Trophoblast cell (in vitro differentiated cells and primary cell): Measurements from ENCODE around the gene SDR9C7.
"Not testable (repeated sequence)": the region's sequence is repeated elsewhere in the genome, so short reads cannot be mapped to it uniquely, and the experiment has no call there.

Experiments
- DNase-seq, 2 donors: peaks; one replicate each; pipeline ENCODE4 v3.0.0-alpha.2; 2016
- H2AFZ ChIP-seq: 2 replicates; pipeline ENCODE4 v1.6.1; 2013; ENCODE audit warnings: low read length, moderate library complexity, mild to moderate bottlenecking; ENCODE audit not compliant: insufficient read depth, poor library complexity
- H2AK5ac ChIP-seq: 2 replicates; pipeline ENCODE4 v1.6.1; 2013; ENCODE audit warnings: mild to moderate bottlenecking, low read length
- H2BK120ac ChIP-seq: 2 replicates; pipeline ENCODE4 v1.6.1; 2013; ENCODE audit warnings: low read length, mild to moderate bottlenecking, moderate library complexity; ENCODE audit not compliant: insufficient read depth, poor library complexity
- H2BK12ac ChIP-seq: 2 replicates; pipeline ENCODE4 v1.6.1; 2013; ENCODE audit warnings: mild to moderate bottlenecking, low read length, moderate library complexity
- H2BK5ac ChIP-seq: 2 replicates; pipeline ENCODE4 v1.6.1; 2013; ENCODE audit warnings: low read length, low read depth, moderate library complexity, mild to moderate bottlenecking; ENCODE audit not compliant: poor library complexity
- H3K14ac ChIP-seq: 2 replicates; pipeline ENCODE4 v1.6.1; 2013; ENCODE audit warnings: mild to moderate bottlenecking, low read length
- H3K18ac ChIP-seq: 2 replicates; pipeline ENCODE4 v1.6.1; 2013; ENCODE audit warnings: mild to moderate bottlenecking, low read length
- H3K23ac ChIP-seq: 2 replicates; pipeline ENCODE4 v1.6.1; 2013; ENCODE audit warnings: low read length
- H3K27ac ChIP-seq: 2 replicates; pipeline ENCODE4 v1.5.1; 2013; ENCODE audit warnings: low read depth, mild to moderate bottlenecking, inconsistent platforms, low read length, moderate library complexity
- H3K27me3 ChIP-seq: 2 replicates; pipeline ENCODE4 v1.6.1; 2013; ENCODE audit warnings: inconsistent platforms, mild to moderate bottlenecking, low read length, moderate library complexity; ENCODE audit not compliant: insufficient read depth
- H3K36me3 ChIP-seq, 2 experiments: 1 replicate in 1 of 2; 2 replicates in 1 of 2; pipeline ENCODE4 v1.6.1; 2013; ENCODE audit warnings: low read length in 2 of 2, mild to moderate bottlenecking in 2 of 2, moderate library complexity in 1 of 2; ENCODE audit not compliant: insufficient read depth in 2 of 2, control insufficient read depth in 1 of 2
- H3K4ac ChIP-seq: 2 replicates; pipeline ENCODE4 v1.6.1; 2013; ENCODE audit warnings: low read depth, mild to moderate bottlenecking, low read length, moderate library complexity
- H3K4me1 ChIP-seq, 2 experiments: 1 replicate in 1 of 2; 2 replicates in 1 of 2; pipeline ENCODE4 v1.6.1; 2013; ENCODE audit warnings: low read length in 2 of 2, mild to moderate bottlenecking in 2 of 2, moderate library complexity in 1 of 2; ENCODE audit not compliant: insufficient read depth in 2 of 2, control insufficient read depth in 1 of 2
- H3K4me2 ChIP-seq: 2 replicates; pipeline ENCODE4 v1.6.1; 2013; ENCODE audit warnings: inconsistent platforms, mild to moderate bottlenecking, low read length, moderate library complexity
- H3K4me3 ChIP-seq: 2 replicates; pipeline ENCODE4 v1.5.1; 2013; ENCODE audit warnings: mild to moderate bottlenecking, low read depth, low read length, inconsistent platforms
- H3K79me1 ChIP-seq: one replicate; pipeline ENCODE4 v1.6.1; 2013; ENCODE audit warnings: low read length
- H3K79me2 ChIP-seq: 2 replicates; pipeline ENCODE4 v1.6.1; 2013; ENCODE audit warnings: low read length, mild to moderate bottlenecking; ENCODE audit not compliant: control insufficient read depth, insufficient read depth, poor library complexity
- H3K9ac ChIP-seq: 2 replicates; pipeline ENCODE4 v1.6.1; 2013; ENCODE audit warnings: mild to moderate bottlenecking, low read length
- H3K9me3 ChIP-seq: 2 replicates; pipeline ENCODE4 v1.6.1; 2013; ENCODE audit warnings: low read depth, mild to moderate bottlenecking, control low read depth, inconsistent platforms, low read length; ENCODE audit not compliant: insufficient read depth
- H4K12ac ChIP-seq: 2 replicates; pipeline ENCODE4 v1.6.1; 2013; ENCODE audit warnings: low read depth, mild to moderate bottlenecking, low read length, moderate library complexity
- H4K8ac ChIP-seq: 2 replicates; pipeline ENCODE4 v1.6.1; 2013; ENCODE audit warnings: low read depth, mild to moderate bottlenecking, low read length, moderate library complexity
- H4K91ac ChIP-seq: one replicate; pipeline ENCODE4 v1.6.1; 2013; ENCODE audit warnings: low read depth, mild to moderate bottlenecking, low read length, moderate library complexity
- WGBS: extraction: QIAGEN DNeasy Blood & Tissue Kit; methylation state at CpG from one replicate; pipeline ENCODE4 v1.1.7; 2013; ENCODE audit warnings: missing lambda C conversion rate; ENCODE audit not compliant: insufficient read length, insufficient coverage; ENCODE audit errors: extremely low coverage; 5-methylcytosine and 5-hydroxymethylcytosine counted together

Gene SDR9C7

DNA sequence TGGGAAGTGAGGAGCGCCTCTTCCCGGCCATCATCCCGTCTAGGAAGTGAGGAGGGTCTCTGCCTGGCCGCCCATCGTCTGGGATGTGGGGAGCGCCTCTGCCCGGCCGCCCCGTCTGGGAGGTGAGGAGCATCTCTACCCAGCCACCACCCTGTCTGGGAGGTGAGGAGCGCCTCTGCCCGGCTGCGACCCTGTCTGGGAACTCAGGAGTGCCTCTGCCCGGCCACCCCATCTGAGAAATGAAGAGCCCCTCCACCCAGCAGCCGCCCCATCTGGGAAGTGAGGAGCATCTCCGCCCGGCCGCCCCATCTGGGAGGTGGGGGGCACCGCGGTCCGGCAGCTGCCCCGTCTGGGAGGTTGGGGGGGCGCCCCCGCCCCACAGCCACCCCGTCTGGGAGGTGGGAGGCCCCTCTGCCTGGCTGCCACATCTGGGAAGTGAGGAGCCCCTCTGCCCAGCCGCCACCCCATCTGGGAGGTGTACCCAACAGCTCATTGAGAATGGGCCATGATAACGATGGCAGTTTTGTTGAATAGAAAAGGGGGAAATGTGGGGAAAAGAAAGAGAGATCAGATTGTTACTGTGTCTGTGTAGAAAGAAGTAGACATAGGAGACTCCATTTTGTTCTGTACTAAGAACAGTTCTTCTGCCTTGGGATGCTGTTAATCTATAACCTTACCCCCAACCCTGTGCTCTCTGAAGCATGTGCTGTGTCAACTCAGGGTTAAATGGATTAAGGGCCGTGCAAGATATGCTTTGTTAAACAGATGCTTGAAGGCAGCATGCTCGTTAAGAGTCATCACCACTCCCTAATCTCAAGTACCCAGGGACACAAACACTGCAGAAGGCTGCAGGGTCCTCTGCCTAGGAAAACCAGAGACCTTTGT lies 54.7 kb downstream of the SDR9C7 start:
- not testable (repeated sequence) for H2AFZ ChIP-seq, H3K79me2 ChIP-seq, H3K14ac ChIP-seq, H3K27me3 ChIP-seq, H4K8ac ChIP-seq, H2BK120ac ChIP-seq, H4K12ac ChIP-seq, H2BK12ac ChIP-seq, H3K9ac ChIP-seq, DNase-seq, H3K36me3 ChIP-seq, H3K18ac ChIP-seq, H3K4ac ChIP-seq, H2BK5ac ChIP-seq, H3K23ac ChIP-seq, H3K27ac ChIP-seq, H3K79me1 ChIP-seq, H4K91ac ChIP-seq, H2AK5ac ChIP-seq, H3K4me3 ChIP-seq, H3K4me1 ChIP-seq, H3K4me2 ChIP-seq
- WGBS = no CpG with 5 or more reads among the region's 28 CpGs
- H3K9me3 ChIP-seq = peaks cover 13% of the 10 kb centered on the region

DNA sequence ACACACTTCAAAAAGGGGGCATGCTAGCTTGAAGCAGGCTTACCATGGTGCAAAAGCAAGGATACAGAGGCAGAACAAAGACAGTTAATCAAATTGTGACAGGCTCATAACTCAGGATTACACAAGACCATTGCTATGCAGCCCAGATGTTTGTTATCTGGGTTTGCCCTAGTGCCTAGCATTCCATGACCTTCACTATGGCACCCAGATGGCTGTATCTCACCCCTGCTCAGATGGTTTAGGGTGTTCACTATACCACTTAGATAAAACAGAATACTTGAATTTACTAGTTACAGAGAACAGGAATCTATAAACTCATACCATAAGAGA lies 56.2 kb downstream of the SDR9C7 start:
- Histone ChIP-seq H3K14ac (no peak overlapping the region), H4K12ac (no peak overlapping the region), H4K8ac (no peak overlapping the region), H3K9me3 (peaks cover 9% of the 10 kb centered on the region), H3K36me3 (no peaks in the 10 kb centered on the region), H3K27me3 (no peaks in the 10 kb centered on the region), H3K4me3 (no peak overlapping the region), H2BK12ac (no peak overlapping the region), H2AK5ac (no peak overlapping the region), H3K4me1 (no peaks in the 10 kb centered on the region), H3K9ac (no peak overlapping the region), H3K79me2 (no peaks in the 10 kb centered on the region), H3K27ac (no peak overlapping the region), H3K23ac (no peak overlapping the region), H2BK120ac (no peak overlapping the region), H3K4me2 (no peak overlapping the region), H4K91ac (no peak overlapping the region), H2BK5ac (no peak overlapping the region), H3K4ac (no peak overlapping the region), H2AFZ (no peak overlapping the region), H3K18ac (no peak overlapping the region), H3K79me1 (no peaks in the 10 kb centered on the region)
- DNase-seq = peak; percentile 46 to 66

DNA sequence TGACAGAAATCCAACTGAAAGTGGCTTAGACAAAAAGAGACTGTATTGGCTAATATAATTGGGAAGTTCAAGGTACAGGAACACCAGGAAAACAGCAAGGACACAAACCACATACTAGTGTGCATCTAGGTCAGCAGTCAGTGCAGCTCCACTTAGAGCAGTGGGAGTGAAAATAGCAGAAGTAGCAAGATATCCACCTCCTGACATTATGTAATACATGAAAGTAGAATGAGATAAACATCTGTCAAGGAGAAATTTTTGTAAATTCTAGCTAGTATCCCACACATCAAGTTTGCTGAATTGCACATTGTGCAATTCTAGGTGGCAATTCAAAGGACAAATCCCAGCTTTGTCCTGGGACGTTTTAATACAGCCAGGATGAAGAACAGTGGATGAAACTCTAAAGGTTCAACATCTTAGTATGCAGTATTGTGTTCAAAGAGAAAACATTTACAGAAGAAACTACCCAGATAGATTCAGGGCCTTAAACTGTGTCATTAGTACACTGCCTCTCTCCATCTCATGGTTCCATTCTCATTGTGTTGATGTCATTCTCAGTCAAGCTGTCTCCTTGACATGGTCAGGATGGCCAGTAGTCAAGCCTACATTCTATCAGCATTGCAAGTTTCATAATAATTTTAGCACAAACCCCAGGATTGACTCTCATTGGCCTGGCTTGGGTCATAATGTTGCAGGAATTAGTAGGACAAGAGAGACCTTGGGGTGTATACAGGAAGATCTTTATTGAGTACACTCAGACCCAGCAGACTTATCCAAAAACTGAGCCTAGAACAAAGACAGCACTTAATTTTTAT lies 56.8 kb downstream of the SDR9C7 start:
- Histone ChIP-seq H3K27ac (no peak overlapping the region), H3K18ac (no peak overlapping the region), H3K27me3 (no peaks in the 10 kb centered on the region), H3K14ac (no peak overlapping the region), H2AK5ac (no peak overlapping the region), H3K4me1 (no peaks in the 10 kb centered on the region), H3K4ac (no peak overlapping the region), H3K36me3 (no peaks in the 10 kb centered on the region), H4K91ac (no peak overlapping the region), H3K9ac (no peak overlapping the region), H2BK5ac (no peak overlapping the region), H3K23ac (no peak overlapping the region), H3K4me2 (no peak overlapping the region), H3K4me3 (no peak overlapping the region), H4K8ac (no peak overlapping the region), H4K12ac (no peak overlapping the region), H2AFZ (no peak overlapping the region), H3K9me3 (peaks cover 9% of the 10 kb centered on the region), H2BK12ac (no peak overlapping the region), H3K79me2 (no peaks in the 10 kb centered on the region), H3K79me1 (no peaks in the 10 kb centered on the region), H2BK120ac (no peak overlapping the region)
- peak in 1 of 2 donors; percentile 57 for DNase-seq
- WGBS = no CpG with 5 or more reads among the region's 1 CpG

DNA sequence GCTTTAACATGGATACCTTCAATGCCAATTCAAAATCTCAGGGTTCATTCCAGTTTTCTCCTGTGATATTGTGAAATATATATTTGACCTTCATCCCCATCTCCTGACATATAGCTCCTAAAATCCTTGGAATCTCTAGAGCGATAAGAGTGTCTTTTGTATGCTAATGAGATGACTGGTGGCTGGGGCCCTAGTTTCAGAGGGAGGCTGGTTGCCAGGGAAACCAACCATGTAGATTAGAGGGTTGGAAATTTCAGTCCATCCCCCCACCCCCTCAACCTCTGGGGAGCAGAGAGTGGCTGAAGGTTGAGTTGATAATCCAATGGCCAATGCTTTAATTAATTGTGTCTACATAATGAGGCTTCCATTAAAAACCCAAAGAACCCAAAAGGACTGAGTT lies 59.4 kb downstream of the SDR9C7 start:
- Histone ChIP-seq H2AK5ac (no peak overlapping the region), H3K9ac (no peak overlapping the region), H4K91ac (no peak overlapping the region), H3K79me1 (no peaks in the 10 kb centered on the region), H3K4ac (no peak overlapping the region), H3K14ac (no peak overlapping the region), H3K9me3 (peaks cover 10% of the 10 kb centered on the region), H3K36me3 (no peaks in the 10 kb centered on the region), H4K8ac (no peak overlapping the region), H2BK5ac (no peak overlapping the region), H3K27ac (no peak overlapping the region), H3K18ac (no peak overlapping the region), H3K4me3 (no peak overlapping the region), H2BK12ac (no peak overlapping the region), H3K79me2 (no peaks in the 10 kb centered on the region), H2BK120ac (no peak overlapping the region), H3K4me2 (no peak overlapping the region), H3K4me1 (no peaks in the 10 kb centered on the region), H2AFZ (no peak overlapping the region), H3K23ac (no peak overlapping the region), H4K12ac (no peak overlapping the region), H3K27me3 (no peaks in the 10 kb centered on the region)
- peak in 1 of 2 donors; percentile 6 for DNase-seq
- WGBS = no CpG with 5 or more reads among the region's 1 CpG
